Measurements from ENCODE around the gene CES1.
"Not testable (repeated sequence)": the region's sequence is repeated elsewhere in the genome, so short reads cannot be mapped to it uniquely, and the experiment has no call there.

The CES1 gene

DNA sequence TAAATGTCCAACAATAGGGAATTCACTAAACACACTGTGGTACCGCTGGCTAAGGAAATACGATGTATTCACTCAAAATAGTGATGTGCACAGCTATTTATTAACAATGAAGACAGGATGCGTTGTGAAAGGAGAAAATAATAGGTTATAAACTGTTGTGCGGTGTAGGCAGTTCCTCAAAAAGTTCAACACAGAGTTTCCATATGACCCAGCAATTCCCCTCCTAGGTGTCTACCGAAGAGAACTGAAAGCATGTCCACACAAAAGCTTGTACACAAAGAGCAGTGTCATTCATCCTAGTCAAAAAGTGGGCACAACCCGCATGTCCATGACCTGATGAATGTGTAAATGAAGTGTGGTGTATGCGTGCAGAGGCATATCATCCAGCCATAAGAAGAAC lies 1.2 kb upstream of the CES1 start:
- no peak overlapping the region for H3K27ac ChIP-seq (ENCODE audit: low read depth, low read length)
- no peaks in the 10 kb centered on the region for H3K79me2 ChIP-seq (ENCODE audit: insufficient read depth, low read length)
- H3K4me2 ChIP-seq (ENCODE audit: low read depth, low read length, poor library complexity, severe bottlenecking) = no peak overlapping the region
- no peaks in the 10 kb centered on the region for H3F3A ChIP-seq (ENCODE audit: insufficient read depth)
- H3K9me2 ChIP-seq (replicated peaks; ENCODE audit: insufficient read depth, low read length) = no peaks in the 10 kb centered on the region
- no peaks in the 10 kb centered on the region for H3K36me3 ChIP-seq (ENCODE audit: low read length)
- no peaks in the 10 kb centered on the region for H3K9me3 ChIP-seq (ENCODE audit: insufficient read depth, low read length)
- TF ChIP-seq, protein P1, sequence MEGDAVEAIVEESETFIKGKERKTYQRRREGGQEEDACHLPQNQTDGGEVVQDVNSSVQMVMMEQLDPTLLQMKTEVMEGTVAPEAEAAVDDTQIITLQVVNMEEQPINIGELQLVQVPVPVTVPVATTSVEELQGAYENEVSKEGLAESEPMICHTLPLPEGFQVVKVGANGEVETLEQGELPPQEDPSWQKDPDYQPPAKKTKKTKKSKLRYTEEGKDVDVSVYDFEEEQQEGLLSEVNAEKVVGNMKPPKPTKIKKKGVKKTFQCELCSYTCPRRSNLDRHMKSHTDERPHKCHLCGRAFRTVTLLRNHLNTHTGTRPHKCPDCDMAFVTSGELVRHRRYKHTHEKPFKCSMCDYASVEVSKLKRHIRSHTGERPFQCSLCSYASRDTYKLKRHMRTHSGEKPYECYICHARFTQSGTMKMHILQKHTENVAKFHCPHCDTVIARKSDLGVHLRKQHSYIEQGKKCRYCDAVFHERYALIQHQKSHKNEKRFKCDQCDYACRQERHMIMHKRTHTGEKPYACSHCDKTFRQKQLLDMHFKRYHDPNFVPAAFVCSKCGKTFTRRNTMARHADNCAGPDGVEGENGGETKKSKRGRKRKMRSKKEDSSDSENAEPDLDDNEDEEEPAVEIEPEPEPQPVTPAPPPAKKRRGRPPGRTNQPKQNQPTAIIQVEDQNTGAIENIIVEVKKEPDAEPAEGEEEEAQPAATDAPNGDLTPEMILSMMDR (IDR thresholded peaks at IDR 0.05; ENCODE audit: insufficient read depth, low read length, poor library complexity, severe bottlenecking) = no peak
- no peak for TF ChIP-seq EZH2phosphoT487 (conservative IDR thresholded peaks at IDR 0.05; ENCODE audit: low read length)
- no peaks in the 10 kb centered on the region for H4K20me1 ChIP-seq (ENCODE audit: low read depth, low read length)
- no peaks in the 10 kb centered on the region for H3K27me3 ChIP-seq (ENCODE audit: low read length)
- H3K4me3 ChIP-seq (ENCODE audit: insufficient read depth, low read length, poor library complexity, severe bottlenecking) = no peak overlapping the region
- H2AFZ ChIP-seq (ENCODE audit: low read depth, low read length, severe bottlenecking) = no peak overlapping the region
- H3K9ac ChIP-seq (ENCODE audit: low read length) = no peak overlapping the region

DNA sequence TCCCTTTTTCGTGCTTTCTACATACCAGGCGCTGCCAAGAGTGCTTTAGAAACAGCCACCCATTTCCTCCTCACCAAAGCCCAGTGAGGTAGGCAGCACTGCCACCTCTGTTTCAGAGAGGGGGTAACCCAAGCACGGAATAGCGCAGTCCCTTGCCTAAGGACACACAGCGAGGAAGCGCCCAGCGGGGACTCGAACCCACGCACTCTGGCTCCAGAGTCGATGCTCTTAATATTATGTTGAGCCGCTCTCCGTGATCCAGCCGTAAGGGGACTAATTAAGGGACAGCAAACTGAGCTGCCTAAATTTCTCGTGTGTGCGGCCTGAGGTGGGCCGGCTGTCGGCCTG lies 497 bp downstream of the CES1 start:
- no peaks in the 10 kb centered on the region for H3K9me2 ChIP-seq (replicated peaks; ENCODE audit: insufficient read depth, low read length)
- H3K9ac ChIP-seq (ENCODE audit: low read length) = no peak overlapping the region
- H3K79me2 ChIP-seq (ENCODE audit: insufficient read depth, low read length) = no peaks in the 10 kb centered on the region
- no peaks in the 10 kb centered on the region for H4K20me1 ChIP-seq (ENCODE audit: low read depth, low read length)
- H3K9me3 ChIP-seq (ENCODE audit: insufficient read depth, low read length) = no peaks in the 10 kb centered on the region
- H3K27me3 ChIP-seq (ENCODE audit: low read length) = no peaks in the 10 kb centered on the region
- TF ChIP-seq EZH2phosphoT487 (conservative IDR thresholded peaks at IDR 0.05; ENCODE audit: low read length) = no peak
- TF ChIP-seq, protein P1 (IDR thresholded peaks at IDR 0.05; ENCODE audit: insufficient read depth, low read length, poor library complexity, severe bottlenecking) = no peak
- no peak overlapping the region for H3K4me2 ChIP-seq (ENCODE audit: low read depth, low read length, poor library complexity, severe bottlenecking)
- no peaks in the 10 kb centered on the region for H3F3A ChIP-seq (ENCODE audit: insufficient read depth)
- H3K27ac ChIP-seq (ENCODE audit: low read depth, low read length) = no peak overlapping the region
- H3K4me3 ChIP-seq (ENCODE audit: insufficient read depth, low read length, poor library complexity, severe bottlenecking) = no peak overlapping the region
- H2AFZ ChIP-seq (ENCODE audit: low read depth, low read length, severe bottlenecking) = no peak overlapping the region
- no peaks in the 10 kb centered on the region for H3K36me3 ChIP-seq (ENCODE audit: low read length)

DNA sequence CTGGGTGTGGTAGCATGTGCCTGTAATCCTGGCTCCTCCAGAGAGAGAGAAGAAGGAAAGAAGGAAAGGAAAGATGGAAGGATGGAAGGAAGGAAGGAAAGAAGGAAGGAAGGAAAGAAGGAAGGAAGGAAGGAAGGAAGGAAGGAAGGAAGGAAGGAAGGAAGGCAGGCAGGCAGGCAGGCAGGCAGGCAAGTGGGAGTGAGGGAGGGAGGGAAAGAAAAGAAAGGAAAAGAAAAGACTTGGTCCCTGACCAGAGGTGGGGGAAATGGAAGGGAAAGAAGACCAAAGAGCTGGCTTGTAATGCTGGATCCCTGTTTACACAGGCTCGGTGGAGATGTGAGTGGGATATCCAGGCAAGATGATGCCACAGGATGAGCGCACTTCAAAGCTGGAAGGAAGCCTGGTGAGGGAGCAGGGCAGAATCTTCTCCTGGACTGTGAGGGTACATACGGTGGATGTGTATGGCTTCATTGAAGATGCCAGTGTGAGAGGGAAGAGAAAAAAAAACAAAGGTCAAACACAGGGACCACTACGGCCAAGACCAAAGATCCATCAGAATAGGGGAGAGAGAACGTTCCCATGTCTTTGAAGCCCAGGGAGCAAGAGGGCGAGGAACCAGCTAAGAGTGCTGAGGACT lies 2.1 kb downstream of the CES1 start:
- Histone ChIP-seq H3K9ac (ENCODE audit: low read length) (no peak overlapping the region), H3K79me2 (ENCODE audit: insufficient read depth, low read length) (no peaks in the 10 kb centered on the region), H3K4me2 (ENCODE audit: low read depth, low read length, poor library complexity, severe bottlenecking) (no peak overlapping the region), H3K27me3 (ENCODE audit: low read length) (no peaks in the 10 kb centered on the region), H3F3A (ENCODE audit: insufficient read depth) (no peaks in the 10 kb centered on the region), H3K9me3 (ENCODE audit: insufficient read depth, low read length) (no peaks in the 10 kb centered on the region), H2AFZ (ENCODE audit: low read depth, low read length, severe bottlenecking) (no peak overlapping the region), H4K20me1 (ENCODE audit: low read depth, low read length) (no peaks in the 10 kb centered on the region), H3K9me2 (replicated peaks; ENCODE audit: insufficient read depth, low read length) (no peaks in the 10 kb centered on the region), H3K36me3 (ENCODE audit: low read length) (no peaks in the 10 kb centered on the region), H3K27ac (ENCODE audit: low read depth, low read length) (no peak overlapping the region), H3K4me3 (ENCODE audit: insufficient read depth, low read length, poor library complexity, severe bottlenecking) (no peak overlapping the region)
- TF ChIP-seq, protein P1 (IDR thresholded peaks at IDR 0.05; ENCODE audit: insufficient read depth, low read length, poor library complexity, severe bottlenecking) = no peak
- TF ChIP-seq EZH2phosphoT487 (conservative IDR thresholded peaks at IDR 0.05; ENCODE audit: low read length) = no peak

DNA sequence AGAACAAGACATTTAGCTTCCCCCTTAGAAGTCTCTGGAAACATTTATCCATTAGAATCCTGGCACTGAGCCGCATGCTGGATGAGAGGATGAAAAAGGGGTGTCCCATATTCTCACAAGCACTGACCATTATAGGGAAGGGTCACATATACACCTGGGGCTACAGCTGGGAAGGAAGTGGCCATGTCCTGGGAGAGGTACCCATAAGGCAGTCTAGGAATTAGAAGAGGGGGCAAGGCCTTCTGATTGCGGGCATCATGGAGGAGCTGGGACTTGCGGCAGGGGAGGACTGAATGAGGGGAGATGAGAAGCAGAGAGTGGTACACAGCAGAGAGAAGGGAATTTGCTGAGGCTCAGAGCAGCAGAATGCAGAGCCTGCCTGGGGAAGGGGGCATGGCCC lies 3.7 kb downstream of the CES1 start:
- not testable (repeated sequence) for H4K20me1 ChIP-seq (ENCODE audit: low read depth, low read length); H3K4me3 ChIP-seq (ENCODE audit: insufficient read depth, low read length, poor library complexity, severe bottlenecking); H3K79me2 ChIP-seq (ENCODE audit: insufficient read depth, low read length); H3K36me3 ChIP-seq (ENCODE audit: low read length); H3K27ac ChIP-seq (ENCODE audit: low read depth, low read length); H3K9me3 ChIP-seq (ENCODE audit: insufficient read depth, low read length); H3K9ac ChIP-seq (ENCODE audit: low read length); H3K27me3 ChIP-seq (ENCODE audit: low read length); H2AFZ ChIP-seq (ENCODE audit: low read depth, low read length, severe bottlenecking); H3F3A ChIP-seq (ENCODE audit: insufficient read depth); H3K4me2 ChIP-seq (ENCODE audit: low read depth, low read length, poor library complexity, severe bottlenecking); H3K9me2 ChIP-seq (replicated peaks; ENCODE audit: insufficient read depth, low read length)
